Keratinocyte (primary cell): ENCODE data around the gene SPACA7. TPM values are rescaled to one million over a fixed set of nuclear protein-coding genes. Genes with fewer than 3 reads are reported as not detected.

Experiments used
- DNase-seq: peaks from one replicate; pipeline ENCODE4 v3.0.0-alpha.2; 2011; ENCODE audit warnings: low read depth, missing footprints, low spot score
- FAIRE-seq: peaks from 2 replicates; lab custom pipeline; 2011; peaks lifted over from hg19 to GRCh38; lab: Jason Lieb, UNC
- H2AFZ ChIP-seq: 2 replicates; pipeline ENCODE4 v1.6.0; 2012; ENCODE audit warnings: low read length, control low read depth, inconsistent platforms; ENCODE audit not compliant: control insufficient read depth
- H3K27ac ChIP-seq: 2 replicates; pipeline ENCODE4 v1.5.1; 2011; ENCODE audit warnings: low read length; ENCODE audit not compliant: control insufficient read depth, insufficient read depth
- H3K27me3 ChIP-seq: 3 replicates; pipeline ENCODE4 v1.6.0; 2011; ENCODE audit warnings: low read length; ENCODE audit not compliant: control insufficient read depth, insufficient read depth; ENCODE audit errors: extremely low read depth
- H3K36me3 ChIP-seq, 2 experiments: 2 replicates in 1 of 2; 3 replicates in 1 of 2; pipeline ENCODE4 v1.5.1; 2011; ENCODE audit warnings: low read length in 2 of 2, mild to moderate bottlenecking in 1 of 2; ENCODE audit not compliant: control insufficient read depth in 2 of 2, insufficient read depth in 2 of 2; ENCODE audit errors: extremely low read depth in 1 of 2
- H3K4me1 ChIP-seq: 3 replicates; pipeline ENCODE4 v1.5.1; 2011; ENCODE audit warnings: low read length; ENCODE audit not compliant: control insufficient read depth, insufficient read depth; ENCODE audit errors: extremely low read depth
- H3K4me2 ChIP-seq: 3 replicates; pipeline ENCODE4 v1.6.0; 2011; ENCODE audit warnings: low read depth, low read length; ENCODE audit not compliant: control insufficient read depth, insufficient read depth; ENCODE audit errors: extremely low read depth
- H3K4me3 ChIP-seq, 3 experiments: fragments of 200-600 bp in 1 of 3; sonication (generic) in 1 of 3; 2 replicates in 2 of 3; 3 replicates in 1 of 3; pipeline ENCODE4 v1.5.1; 2011 to 2016; ENCODE audit warnings: low read length in 3 of 3, mild to moderate bottlenecking in 3 of 3, control low read depth in 2 of 3, inconsistent platforms in 1 of 3, low read depth in 1 of 3, mixed read lengths in 1 of 3, mixed run types in 1 of 3, moderate library complexity in 1 of 3; ENCODE audit not compliant: control insufficient read depth in 2 of 3, insufficient read depth in 2 of 3; ENCODE audit errors: extremely low read depth in 1 of 3
- H3K79me2 ChIP-seq: 2 replicates; pipeline ENCODE4 v1.6.0; 2012; ENCODE audit warnings: low read length; ENCODE audit not compliant: control insufficient read depth, insufficient read depth
- H3K9ac ChIP-seq: 3 replicates; pipeline ENCODE4 v1.6.0; 2011; ENCODE audit warnings: low read length; ENCODE audit not compliant: control insufficient read depth, insufficient read depth; ENCODE audit errors: extremely low read depth
- H3K9me1 ChIP-seq: 3 replicates; pipeline ENCODE4 v1.6.0; 2011; ENCODE audit warnings: low read length; ENCODE audit not compliant: control insufficient read depth, insufficient read depth; ENCODE audit errors: extremely low read depth
- H3K9me3 ChIP-seq: 2 replicates; pipeline ENCODE4 v1.5.1; 2012; ENCODE audit warnings: low read depth, low read length; ENCODE audit not compliant: control insufficient read depth
- H4K20me1 ChIP-seq: 3 replicates; pipeline ENCODE4 v1.6.0; 2011; ENCODE audit warnings: low read length; ENCODE audit not compliant: control insufficient read depth, insufficient read depth; ENCODE audit errors: extremely low read depth
- EZH2 ChIP-seq: IDR thresholded peaks from one replicate; pipeline ENCODE4 v1.6.1; 2012; ENCODE audit warnings: inconsistent platforms, mild to moderate bottlenecking, low read length, moderate library complexity
- dilution Hi-C: fragments of 300-500 bp; cut with MboI; formaldehyde crosslinking; loops from one replicate; pipeline ENCODE4 v1.7.0; 2020; ENCODE audit warnings: low sequenced_read_pairs; ENCODE audit not compliant: extremely low pct_ligation_motif_present
- polyA plus RNA-seq, 5 experiments: library from polyadenylated mRNA; depleted of rRNA in 3 of 5; stranded (reverse) in 3 of 5; stranded (forward) in 1 of 5; unstranded in 1 of 5; fragments of >200 nt; gene quantifications; 1 replicate in 1 of 5; 2 replicates in 3 of 5; 3 replicates in 1 of 5; pipeline versions ENCODE4 v1.2.1 to v1.2.3, GENCODE V29; 2011 to 2012; ENCODE audit warnings: missing spikeins in 2 of 5, low read depth in 1 of 5, low replicate concordance in 1 of 5
- TF ChIP-seq, protein P1 (sequence below), 3 experiments: IDR thresholded peaks in 1 of 3; conservative IDR thresholded peaks in 1 of 3; optimal IDR thresholded peaks in 1 of 3; 2 replicates in 2 of 3; 3 replicates in 1 of 3; pipeline versions ENCODE3 to v1.5.1; 2011; ENCODE audit warnings: low read length in 3 of 3, mild to moderate bottlenecking in 3 of 3, moderate library complexity in 2 of 3, control low read depth in 1 of 3, inconsistent platforms in 1 of 3; ENCODE audit not compliant: insufficient read depth in 2 of 3; ENCODE audit errors: extremely low read depth in 1 of 3

SPACA7 gene
- polyA plus RNA-seq, 1 donor (not counting 4 experiments of a cell fraction or from before 2014, with no cell fraction given): not detected

- DNase-seq: no peak
- no peaks in the 10 kb centered on the region for H3K9me3 ChIP-seq
- no peak for FAIRE-seq
- H3K9me1 ChIP-seq: no peaks in the 10 kb centered on the region
- no peak for TF ChIP-seq EZH2
- TF ChIP-seq, protein P1, sequence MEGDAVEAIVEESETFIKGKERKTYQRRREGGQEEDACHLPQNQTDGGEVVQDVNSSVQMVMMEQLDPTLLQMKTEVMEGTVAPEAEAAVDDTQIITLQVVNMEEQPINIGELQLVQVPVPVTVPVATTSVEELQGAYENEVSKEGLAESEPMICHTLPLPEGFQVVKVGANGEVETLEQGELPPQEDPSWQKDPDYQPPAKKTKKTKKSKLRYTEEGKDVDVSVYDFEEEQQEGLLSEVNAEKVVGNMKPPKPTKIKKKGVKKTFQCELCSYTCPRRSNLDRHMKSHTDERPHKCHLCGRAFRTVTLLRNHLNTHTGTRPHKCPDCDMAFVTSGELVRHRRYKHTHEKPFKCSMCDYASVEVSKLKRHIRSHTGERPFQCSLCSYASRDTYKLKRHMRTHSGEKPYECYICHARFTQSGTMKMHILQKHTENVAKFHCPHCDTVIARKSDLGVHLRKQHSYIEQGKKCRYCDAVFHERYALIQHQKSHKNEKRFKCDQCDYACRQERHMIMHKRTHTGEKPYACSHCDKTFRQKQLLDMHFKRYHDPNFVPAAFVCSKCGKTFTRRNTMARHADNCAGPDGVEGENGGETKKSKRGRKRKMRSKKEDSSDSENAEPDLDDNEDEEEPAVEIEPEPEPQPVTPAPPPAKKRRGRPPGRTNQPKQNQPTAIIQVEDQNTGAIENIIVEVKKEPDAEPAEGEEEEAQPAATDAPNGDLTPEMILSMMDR (optimal IDR thresholded peaks at IDR 0.05 in 1 of 3, IDR thresholded peaks at IDR 0.05 in 1 of 3, conservative IDR thresholded peaks at IDR 0.05 in 1 of 3; ENCODE audit: extremely low read depth in 1 of 3, insufficient read depth in 2 of 3, low read length in 3 of 3): no peak
- no peak overlapping the region for H3K4me2 ChIP-seq
- H3K27ac ChIP-seq: no peak overlapping the region
- H3K36me3 ChIP-seq: no peaks in the 10 kb centered on the region
- no peaks in the 10 kb centered on the region for H3K27me3 ChIP-seq
- H3K79me2 ChIP-seq: no peaks in the 10 kb centered on the region
- no peak overlapping the region for H3K4me3 ChIP-seq
- dilution Hi-C loops: no loop called here
- no peak overlapping the region for H3K9ac ChIP-seq
- H2AFZ ChIP-seq: no peak overlapping the region
- H3K4me1 ChIP-seq: no peaks in the 10 kb centered on the region
- no peaks in the 10 kb centered on the region for H4K20me1 ChIP-seq
Measured at GRCh38 chr13:112374271-112374670, 1.9 kb upstream of the SPACA7 start.

- Histone ChIP-seq H3K4me3 (no peak overlapping the region), H3K27ac (no peak overlapping the region), H3K4me2 (no peak overlapping the region), H3K27me3 (no peaks in the 10 kb centered on the region), H3K36me3 (no peaks in the 10 kb centered on the region), H3K79me2 (no peaks in the 10 kb centered on the region), H3K4me1 (no peaks in the 10 kb centered on the region), H3K9me1 (no peaks in the 10 kb centered on the region), H4K20me1 (no peaks in the 10 kb centered on the region), H3K9ac (no peak overlapping the region), H3K9me3 (no peaks in the 10 kb centered on the region), H2AFZ (no peak overlapping the region)
- no peak for FAIRE-seq
- TF ChIP-seq, protein P1 (optimal IDR thresholded peaks at IDR 0.05 in 1 of 3, IDR thresholded peaks at IDR 0.05 in 1 of 3, conservative IDR thresholded peaks at IDR 0.05 in 1 of 3; ENCODE audit: extremely low read depth in 1 of 3, insufficient read depth in 2 of 3, low read length in 3 of 3): no peak
- no peak for TF ChIP-seq EZH2
- DNase-seq: no peak
- dilution Hi-C loops: no loop called here
Measured at GRCh38 chr13:112391746-112392145, 15.6 kb downstream of the SPACA7 start.
